ENCODE measurements around the gene TOPAZ1. TPM values are rescaled to one million over a fixed set of nuclear protein-coding genes. Genes with fewer than 3 reads are reported as not detected.

The TOPAZ1 gene
- total RNA-seq (not detected), polyA plus RNA-seq (not detected)

- ChIA-PET CTCF (no interaction called here), POLR2A (no interaction called here)
These were observed at the start of gene TOPAZ1 for GRCh38 chr3:44241706-44242105. Gene TOPAZ1, plus strand, starts transcription at chr3:44241886. Its CDS starts 168 bp downstream, at chr3:44242054.

GRCh38 chr3:44198284-44199269 is 43.1 kb upstream of the TOPAZ1 start:
- Mint-ChIP-seq H3K27ac (no peak overlapping the region), H3K4me1 (peaks cover 0 to 5% (median 4%) of the 10 kb centered on the region in 3 donors), H3K27me3 (peaks cover 10 to 38% of the 10 kb centered on the region in 2 donors), H3K9me3 (no peaks in the 10 kb centered on the region), H3K36me3 (no peaks in the 10 kb centered on the region), H3K4me3 (no peak overlapping the region)
- Histone ChIP-seq H3K9me3 (ENCODE audit: low read length) (no peaks in the 10 kb centered on the region), H3K27me3 (ENCODE audit: insufficient read depth, low read length, poor library complexity, severe bottlenecking) (no peaks in the 10 kb centered on the region), H3K36me3 (ENCODE audit: insufficient read depth, low read length) (no peaks in the 10 kb centered on the region), H3K4me3 (ENCODE audit: low read length) (no peak overlapping the region), H3K27ac (ENCODE audit: low read depth, low read length) (no peak overlapping the region), H3K4me1 (ENCODE audit: insufficient read depth, low read length) (peaks cover 3% of the 10 kb centered on the region)
- DNase-seq: peak; percentile 31 to 66 (median 45)
- POLR2A ChIA-PET: interaction anchor here (1.1 kb wide), 1 partner anchor 1237 kb away, joined by 3 read pairs; no protein-coding TSS in a partner anchor
- CTCF ChIA-PET: interaction anchor here (0.8 to 1.6 kb wide), 9 partner anchors 9 to 1418 kb away, joined by 3 to 6 read pairs (median 3); no protein-coding TSS in a partner anchor

More at GRCh38 chr3:44241706-44242105, at the start of gene TOPAZ1:
- Mint-ChIP-seq H3K27ac (no peak within 1 kb of the TSS), H3K27me3 (peaks cover 5 to 33% of the 10 kb centered on the region in 2 donors), H3K9me3 (no peaks in the 10 kb centered on the region), H3K4me1 (no peaks in the 10 kb centered on the region), H3K36me3 (no peaks in the 10 kb centered on the region), H3K4me3 (peak within 1 kb of the TSS in 1 of 7 donors; percentile 37)
- no peak within 1 kb of the TSS for H3K27ac ChIP-seq (ENCODE audit: low read depth, low read length)
- H3K27me3 ChIP-seq (ENCODE audit: insufficient read depth, low read length, poor library complexity, severe bottlenecking): peaks cover 4% of the 10 kb centered on the region
- H3K9me3 ChIP-seq (ENCODE audit: low read length): no peaks in the 10 kb centered on the region
- H3K36me3 ChIP-seq (ENCODE audit: insufficient read depth, low read length): no peaks in the 10 kb centered on the region
- no peak for DNase-seq
- H3K4me3 ChIP-seq (ENCODE audit: low read length): no peak within 1 kb of the TSS
- no peaks in the 10 kb centered on the region for H3K4me1 ChIP-seq (ENCODE audit: insufficient read depth, low read length)

- DNase-seq: no peak
- POLR2A ChIA-PET: no interaction called here
- Histone ChIP-seq H3K27ac (ENCODE audit: low read depth, low read length) (no peak overlapping the region), H3K27me3 (ENCODE audit: insufficient read depth, low read length, poor library complexity, severe bottlenecking) (no peaks in the 10 kb centered on the region), H3K9me3 (ENCODE audit: low read length) (no peaks in the 10 kb centered on the region), H3K36me3 (ENCODE audit: insufficient read depth, low read length) (no peaks in the 10 kb centered on the region), H3K4me1 (ENCODE audit: insufficient read depth, low read length) (peaks cover 9% of the 10 kb centered on the region), H3K4me3 (ENCODE audit: low read length) (no peak overlapping the region)
- peaks cover 32 to 75% of the 10 kb centered on the region in 2 donors for H3K27me3 Mint-ChIP-seq
- H3K27ac Mint-ChIP-seq: no peak overlapping the region
- H3K36me3 Mint-ChIP-seq: no peaks in the 10 kb centered on the region
- no peaks in the 10 kb centered on the region for H3K9me3 Mint-ChIP-seq
- H3K4me3 Mint-ChIP-seq: no peak overlapping the region
- CTCF ChIA-PET: interaction anchor here (1.7 kb wide), 1 partner anchor 10 kb away, joined by 4 read pairs; no protein-coding TSS in a partner anchor
- H3K4me1 Mint-ChIP-seq: peaks cover 10 to 21% (median 16%) of the 10 kb centered on the region in 3 donors
These were observed 35.4 kb upstream of the TOPAZ1 start for GRCh38 chr3:44206261-44206660.

- H3K36me3 ChIP-seq (ENCODE audit: insufficient read depth, low read length): no peaks in the 10 kb centered on the region
- POLR2A ChIA-PET: no interaction called here
- Mint-ChIP-seq H3K4me1 (peaks cover 10 to 21% (median 16%) of the 10 kb centered on the region in 3 donors), H3K4me3 (peak overlapping the region in 1 of 7 donors; percentile 74), H3K36me3 (no peaks in the 10 kb centered on the region), H3K27me3 (peaks cover 32 to 72% of the 10 kb centered on the region in 2 donors), H3K9me3 (no peaks in the 10 kb centered on the region), H3K27ac (no peak overlapping the region)
- no peak for DNase-seq
- peaks cover 9% of the 10 kb centered on the region for H3K4me1 ChIP-seq (ENCODE audit: insufficient read depth, low read length)
- H3K27me3 ChIP-seq (ENCODE audit: insufficient read depth, low read length, poor library complexity, severe bottlenecking): no peaks in the 10 kb centered on the region
- CTCF ChIA-PET: interaction anchor here (1.7 kb wide), 1 partner anchor 10 kb away, joined by 4 read pairs; no protein-coding TSS in a partner anchor
- H3K27ac ChIP-seq (ENCODE audit: low read depth, low read length): no peak overlapping the region
- H3K9me3 ChIP-seq (ENCODE audit: low read length): no peaks in the 10 kb centered on the region
- H3K4me3 ChIP-seq (ENCODE audit: low read length): no peak overlapping the region
These were observed 34.6 kb upstream of the TOPAZ1 start for GRCh38 chr3:44206862-44207652.

GRCh38 chr3:44208086-44208485 is 33.6 kb upstream of the TOPAZ1 start:
- no peaks in the 10 kb centered on the region for H3K36me3 ChIP-seq (ENCODE audit: insufficient read depth, low read length)
- no peak overlapping the region for H3K4me3 ChIP-seq (ENCODE audit: low read length)
- H3K27me3 Mint-ChIP-seq: peaks cover 31 to 71% of the 10 kb centered on the region in 2 donors
- no peaks in the 10 kb centered on the region for H3K36me3 Mint-ChIP-seq
- no peak overlapping the region for H3K27ac Mint-ChIP-seq
- H3K27me3 ChIP-seq (ENCODE audit: insufficient read depth, low read length, poor library complexity, severe bottlenecking): no peaks in the 10 kb centered on the region
- POLR2A ChIA-PET: no interaction called here
- no peak overlapping the region for H3K27ac ChIP-seq (ENCODE audit: low read depth, low read length)
- DNase-seq: peak in 2 of 5 donors; percentile 10 to 65
- H3K9me3 Mint-ChIP-seq: no peaks in the 10 kb centered on the region
- H3K4me1 ChIP-seq (ENCODE audit: insufficient read depth, low read length): peaks cover 9% of the 10 kb centered on the region
- CTCF ChIA-PET: no interaction called here
- H3K4me1 Mint-ChIP-seq: peaks cover 10 to 21% (median 16%) of the 10 kb centered on the region in 3 donors
- no peak overlapping the region for H3K4me3 Mint-ChIP-seq
- H3K9me3 ChIP-seq (ENCODE audit: low read length): no peaks in the 10 kb centered on the region

GRCh38 chr3:44208568-44208967 is 33.1 kb upstream of the TOPAZ1 start:
- DNase-seq: no peak
- Mint-ChIP-seq H3K27ac (no peak overlapping the region), H3K4me3 (no peak overlapping the region), H3K4me1 (peaks cover 10 to 21% (median 16%) of the 10 kb centered on the region in 3 donors), H3K36me3 (no peaks in the 10 kb centered on the region), H3K9me3 (no peaks in the 10 kb centered on the region), H3K27me3 (peaks cover 31 to 71% of the 10 kb centered on the region in 2 donors)
- Histone ChIP-seq H3K4me3 (ENCODE audit: low read length) (no peak overlapping the region), H3K4me1 (ENCODE audit: insufficient read depth, low read length) (peaks cover 9% of the 10 kb centered on the region), H3K36me3 (ENCODE audit: insufficient read depth, low read length) (no peaks in the 10 kb centered on the region), H3K27me3 (ENCODE audit: insufficient read depth, low read length, poor library complexity, severe bottlenecking) (no peaks in the 10 kb centered on the region), H3K9me3 (ENCODE audit: low read length) (no peaks in the 10 kb centered on the region), H3K27ac (ENCODE audit: low read depth, low read length) (no peak overlapping the region)
- ChIA-PET POLR2A (no interaction called here), CTCF (no interaction called here)

- no peak for DNase-seq
- Mint-ChIP-seq H3K36me3 (no peaks in the 10 kb centered on the region), H3K27me3 (peaks cover 26 to 52% of the 10 kb centered on the region in 2 donors), H3K27ac (no peak overlapping the region), H3K9me3 (peaks cover 0 to 2% (median 0%) of the 10 kb centered on the region in 5 donors), H3K4me3 (no peak overlapping the region), H3K4me1 (peaks cover 10 to 21% (median 16%) of the 10 kb centered on the region in 3 donors)
- Histone ChIP-seq H3K27me3 (ENCODE audit: insufficient read depth, low read length, poor library complexity, severe bottlenecking) (no peaks in the 10 kb centered on the region), H3K4me1 (ENCODE audit: insufficient read depth, low read length) (peaks cover 9% of the 10 kb centered on the region), H3K36me3 (ENCODE audit: insufficient read depth, low read length) (no peaks in the 10 kb centered on the region), H3K4me3 (ENCODE audit: low read length) (no peak overlapping the region), H3K27ac (ENCODE audit: low read depth, low read length) (no peak overlapping the region), H3K9me3 (ENCODE audit: low read length) (no peaks in the 10 kb centered on the region)
- CTCF ChIA-PET: interaction anchor here (1.0 kb wide), 1 partner anchor 10 kb away, joined by 3 read pairs; no protein-coding TSS in a partner anchor
- POLR2A ChIA-PET: interaction anchor here (0.6 kb wide), 1 partner anchor 954 kb away, joined by 5 read pairs; no protein-coding TSS in a partner anchor
These were observed 30.7 kb upstream of the TOPAZ1 start for GRCh38 chr3:44210967-44211366.
